Smooth muscle cell (in vitro differentiated cells): ENCODE data around the gene AOAH. TPM values are rescaled to one million over a fixed set of nuclear protein-coding genes. Genes with fewer than 3 reads are reported as not detected.

Experiments used
- DNase-seq: peaks from one replicate; lab custom pipeline; 2025; ENCODE audit not compliant: unreplicated experiment; lab: John Stamatoyannopoulos, UW
- H2AFZ ChIP-seq: fragments of 200-600 bp; sonication (generic); 2 replicates; pipeline ENCODE4 v1.6.0; 2016; ENCODE audit warnings: antibody characterized with exemption, low read depth, mild to moderate bottlenecking
- H3F3A ChIP-seq: fragments of 200-600 bp; sonication (generic); 2 replicates; pipeline ENCODE4 v1.6.0; 2017; ENCODE audit warnings: antibody characterized with exemption, low read depth
- H3K27ac ChIP-seq: fragments of 200-600 bp; sonication (generic); 2 replicates; pipeline ENCODE4 v1.5.1; 2016; ENCODE audit warnings: low read depth, mild to moderate bottlenecking
- H3K27me3 ChIP-seq: fragments of 200-600 bp; sonication (generic); 2 replicates; pipeline ENCODE4 v1.6.1; 2016; ENCODE audit warnings: low read depth, mild to moderate bottlenecking
- H3K36me3 ChIP-seq: fragments of 200-600 bp; sonication (generic); 2 replicates; pipeline ENCODE4 v1.5.1; 2016; ENCODE audit warnings: low read depth
- H3K4me1 ChIP-seq: fragments of 200-600 bp; sonication (generic); 2 replicates; pipeline ENCODE4 v1.5.1; 2016; ENCODE audit warnings: low read depth
- H3K4me2 ChIP-seq: fragments of 200-600 bp; sonication (generic); 2 replicates; pipeline ENCODE4 v1.6.0; 2016; ENCODE audit warnings: mild to moderate bottlenecking
- H3K4me3 ChIP-seq: fragments of 200-600 bp; sonication (generic); 2 replicates; pipeline ENCODE4 v1.5.1; 2016; ENCODE audit warnings: mild to moderate bottlenecking
- H3K79me2 ChIP-seq: fragments of 200-600 bp; sonication (generic); 2 replicates; pipeline ENCODE4 v1.6.0; 2016; ENCODE audit warnings: low read depth, mild to moderate bottlenecking
- H3K9ac ChIP-seq: fragments of 200-600 bp; sonication (generic); 2 replicates; pipeline ENCODE4 v1.6.0; 2016; ENCODE audit warnings: low read depth
- H3K9me3 ChIP-seq: fragments of 200-600 bp; sonication (generic); replicated peaks from 2 replicates; pipeline ENCODE4 v1.5.1; 2016; ENCODE audit warnings: low read depth
- H4K20me1 ChIP-seq: fragments of 200-600 bp; sonication (generic); 2 replicates; pipeline ENCODE4 v1.6.0; 2016; ENCODE audit warnings: low read depth
- CTCF ChIP-seq: fragments of 200-600 bp; sonication (generic); IDR thresholded peaks from 2 replicates; pipeline ENCODE4 v1.5.1; 2017; ENCODE audit warnings: borderline replicate concordance, mild to moderate bottlenecking, antibody characterized with exemption; ENCODE audit not compliant: insufficient read depth, poor library complexity, severe bottlenecking
- WGBS: methylation state at CpG from one replicate; pipeline ENCODE4 v1.1.7; 2016; ENCODE audit warnings: low lambda C conversion rate; 5-methylcytosine and 5-hydroxymethylcytosine counted together
- polyA plus RNA-seq: library from polyadenylated mRNA; unstranded; fragments of >200 nt; fragmentation: Nextera tagmentation; extraction: Ambion mirVana; gene quantifications from 2 replicates; pipeline ENCODE4 v1.2.1, GENCODE V29; 2016
- total RNA-seq: library from RNA; depleted of rRNA; stranded (reverse); fragments of >200 nt; gene quantifications from 2 replicates; pipeline ENCODE4 v1.2.3, GENCODE V29; 2014

AOAH gene
- total and polyA plus RNA-seq, 2 experiments from 2014 or later: not detected

GRCh38 chr7:36726311-36726710 is 2.0 kb upstream of the AOAH start:
- Histone ChIP-seq H3K9ac (no peak overlapping the region), H4K20me1 (no peaks in the 10 kb centered on the region), H3K4me3 (no peak overlapping the region), H3F3A (no peaks in the 10 kb centered on the region), H3K27ac (no peak overlapping the region), H3K27me3 (no peaks in the 10 kb centered on the region), H3K4me1 (no peaks in the 10 kb centered on the region), H3K4me2 (no peak overlapping the region), H2AFZ (no peak overlapping the region), H3K36me3 (no peaks in the 10 kb centered on the region), H3K79me2 (no peaks in the 10 kb centered on the region), H3K9me3 (no peaks in the 10 kb centered on the region)
- DNase-seq: no peak
- no peak for TF ChIP-seq CTCF
- 94% methylated on average over 7 of the region's 7 CpGs for WGBS

DNA sequence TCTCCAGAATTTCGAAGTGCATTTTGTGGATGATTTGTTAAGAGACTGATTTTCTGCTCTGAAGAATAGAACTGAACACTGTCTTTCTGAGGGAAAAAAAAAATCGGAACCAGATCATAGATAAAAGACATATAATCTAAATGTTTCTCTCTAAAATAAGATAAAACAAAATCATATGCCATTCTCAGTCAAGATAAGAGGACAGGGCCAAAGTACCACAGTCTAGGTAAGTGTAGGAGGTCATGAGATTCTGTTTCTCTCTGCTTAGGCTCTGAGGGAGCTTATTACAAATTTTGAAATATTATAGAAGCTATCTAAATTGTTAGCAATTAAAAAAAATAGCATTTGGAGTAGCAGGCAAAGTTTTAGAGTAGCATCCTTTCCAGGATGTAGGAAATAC is 702 bp upstream of the AOAH start:
- 96% methylated on average over 2 of the region's 2 CpGs for WGBS
- TF ChIP-seq CTCF: no peak

DNA sequence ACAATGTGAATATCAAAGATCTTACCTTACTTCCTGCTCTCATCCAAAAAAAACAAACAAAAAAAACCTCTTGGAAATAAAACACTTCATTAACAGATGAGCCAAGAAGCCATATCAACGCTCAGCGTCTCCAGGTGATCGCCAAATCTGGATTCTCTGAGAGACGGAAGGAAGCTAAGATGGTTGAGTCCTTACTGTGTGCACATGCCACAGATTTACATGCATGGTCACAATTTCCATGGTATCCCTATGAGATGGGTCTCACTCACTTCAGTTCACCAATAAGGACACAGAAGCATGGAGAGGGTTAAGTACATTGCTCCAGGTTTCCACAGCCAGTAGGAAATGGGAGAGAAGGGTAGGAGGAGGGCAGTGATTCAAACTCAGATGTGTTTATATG is 1.0 kb downstream of the AOAH start:
- H3K27ac ChIP-seq: no peak overlapping the region
- no peaks in the 10 kb centered on the region for H3K36me3 ChIP-seq
- peaks cover 4% of the 10 kb centered on the region for H3K27me3 ChIP-seq
- H4K20me1 ChIP-seq: no peaks in the 10 kb centered on the region
- H3F3A ChIP-seq: no peaks in the 10 kb centered on the region
- no peaks in the 10 kb centered on the region for H3K9me3 ChIP-seq
- H2AFZ ChIP-seq: no peak overlapping the region
- WGBS: 98% methylated on average over 4 of the region's 4 CpGs
- H3K4me2 ChIP-seq: no peak overlapping the region
- no peak for DNase-seq
- no peak overlapping the region for H3K4me3 ChIP-seq
- no peak for TF ChIP-seq CTCF
- no peaks in the 10 kb centered on the region for H3K79me2 ChIP-seq
- no peaks in the 10 kb centered on the region for H3K4me1 ChIP-seq
- no peak overlapping the region for H3K9ac ChIP-seq

More for the DNA sequence above, 702 bp upstream of the AOAH start:
- Histone ChIP-seq H3K27ac (no peak overlapping the region), H2AFZ (no peak overlapping the region), H3K9ac (no peak overlapping the region), H3K9me3 (no peaks in the 10 kb centered on the region), H3F3A (no peaks in the 10 kb centered on the region), H3K27me3 (peaks cover 4% of the 10 kb centered on the region), H3K36me3 (no peaks in the 10 kb centered on the region), H4K20me1 (no peaks in the 10 kb centered on the region), H3K79me2 (no peaks in the 10 kb centered on the region), H3K4me3 (no peak overlapping the region), H3K4me2 (no peak overlapping the region), H3K4me1 (no peaks in the 10 kb centered on the region)
- no peak for DNase-seq

DNA sequence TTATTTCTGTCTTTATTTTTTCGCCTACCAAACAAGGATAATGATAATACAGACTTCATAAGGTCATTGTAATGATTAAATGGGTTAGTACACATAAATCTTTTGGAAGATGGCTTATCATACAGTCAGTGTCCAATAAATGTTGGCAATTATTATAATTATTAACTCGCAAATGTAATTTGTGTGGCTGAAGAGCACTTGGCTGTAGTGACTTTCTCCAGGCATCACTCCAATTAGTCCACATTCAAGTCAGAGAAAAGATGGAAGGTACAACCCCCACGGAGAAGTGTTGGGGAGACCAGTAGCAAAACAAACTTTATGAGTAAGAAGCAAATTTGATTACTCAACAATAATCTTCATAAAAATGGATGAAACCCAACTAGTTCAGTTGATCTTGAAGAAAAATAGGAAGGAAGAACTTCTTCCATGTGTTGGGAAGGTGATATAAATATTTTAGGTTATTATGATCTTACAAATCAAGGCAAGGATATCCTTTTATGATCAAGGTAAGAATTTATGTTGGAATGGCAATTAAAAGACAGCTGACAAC is 5.1 kb downstream of the AOAH start:
- 95% methylated on average over 3 of the region's 3 CpGs for WGBS

More for the DNA sequence above, 5.1 kb downstream of the AOAH start:
- Histone ChIP-seq H3K79me2 (no peaks in the 10 kb centered on the region), H3K27me3 (peaks cover 4% of the 10 kb centered on the region), H3K4me3 (no peak overlapping the region), H3K27ac (no peak overlapping the region), H2AFZ (no peak overlapping the region), H3K9ac (no peak overlapping the region), H4K20me1 (no peaks in the 10 kb centered on the region), H3K4me1 (no peaks in the 10 kb centered on the region), H3K9me3 (no peaks in the 10 kb centered on the region), H3F3A (no peaks in the 10 kb centered on the region), H3K4me2 (no peak overlapping the region), H3K36me3 (no peaks in the 10 kb centered on the region)
- TF ChIP-seq CTCF: no peak
- DNase-seq: no peak
